ENCODE data around the gene TXNDC2. TPM values are rescaled to one million over a fixed set of nuclear protein-coding genes. Genes with fewer than 3 reads are reported as not detected.
A peak's percentile ranks its signal among the peaks of the same experiment; 100 is the strongest.

Gene TXNDC2
- total and polyA plus RNA-seq, 9 of the 15 experiments (the other 6 are each of a cell fraction or from before 2014, with no cell fraction given), result 1.2 to 4.9 (median 2.3) TPM

DNA sequence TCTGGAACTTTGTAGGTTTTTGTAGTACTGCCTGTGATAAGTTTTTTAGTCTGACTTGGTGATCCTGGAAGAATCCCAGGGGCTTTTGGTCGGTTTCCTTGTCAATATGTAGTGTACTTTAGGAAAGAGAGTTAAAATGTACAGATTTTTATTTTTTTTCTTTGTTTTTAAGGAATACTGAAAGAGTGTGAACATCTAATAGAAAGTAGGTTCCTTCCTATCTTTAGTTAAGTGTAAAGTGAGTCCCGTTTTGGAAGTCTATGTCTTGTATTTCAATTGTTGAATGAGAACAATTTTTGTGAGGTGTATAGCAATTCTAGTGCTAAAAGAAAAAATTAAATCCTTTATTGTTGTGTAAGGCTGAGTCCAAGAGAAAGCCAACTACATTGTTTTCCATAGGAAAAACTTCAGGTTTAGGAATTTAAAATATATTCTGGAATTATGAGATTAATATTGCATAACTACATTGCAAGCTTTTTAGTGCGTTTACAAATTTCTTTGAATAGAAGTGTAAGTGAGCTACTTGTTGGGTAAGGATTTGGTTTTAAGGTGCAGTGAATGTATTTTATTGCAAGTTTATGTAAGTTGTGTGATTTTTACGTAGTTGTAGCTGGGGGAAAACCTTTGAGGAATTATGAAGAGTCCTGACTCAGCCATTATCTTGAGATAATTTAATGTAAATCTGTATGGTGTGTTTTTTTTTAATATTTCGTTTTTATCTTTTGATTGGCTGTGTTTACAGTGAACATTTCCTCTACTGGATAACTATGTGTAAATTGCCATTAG, 29.7 kb downstream of the TXNDC2 start:
- no peak overlapping the region for H2AFZ ChIP-seq (ENCODE audit: low read depth, low read length)
- POLR2A ChIA-PET, result interaction anchor here (0.5 to 3.7 kb wide), 27 partner anchors 10 to 300 kb away, joined by 3 to 72 read pairs (median 5); partner anchors contain the start of gene TXNDC2
- BruUV-seq (replicated peaks), result no TSS peak
- intact Hi-C loops (cut with micrococcal nuclease) (loop anchor here (1.0 to 10.0 kb wide), 6 partner anchors 15 to 231 kb away; no protein-coding TSS in a partner anchor), in situ Hi-C loops (cut with MboI) (loop anchor here (10.0 kb wide), 1 partner anchor 901 kb away; no protein-coding TSS in a partner anchor)
- H3K9me3 ChIP-seq (replicated peaks; ENCODE audit: control insufficient read depth, insufficient read depth, low read depth, low read length), result peaks cover 6% of the 10 kb centered on the region
- H3K4me3 ChIP-seq, result peak overlapping the region; percentile 85
- FAIRE-seq (no peak), ATAC-seq (0 out of 3 replicates have a peak, but pooled peaks have one; percentile 0), DNase-seq (ENCODE audit: extremely low read depth in 1 of 4, low spot score in 3 of 4) (no peak)
- WGBS (ENCODE audit: insufficient coverage, low coverage, missing lambda C conversion rate), result 0% methylated on average over 5 of the region's 5 CpGs
- H4K20me1 ChIP-seq (replicated peaks; ENCODE audit: control insufficient read depth, insufficient read depth, low read length), result peaks cover 48% of the 10 kb centered on the region
- CTCF ChIA-PET (ENCODE audit: low intra/inter-chr PET ratio), result interaction anchor here (0.5 kb wide), 1 partner anchor 482 kb away, joined by 3 read pairs; no protein-coding TSS in a partner anchor
- peaks cover 2% of the 10 kb centered on the region for H3K9me1 ChIP-seq (ENCODE audit: control insufficient read depth, insufficient read depth, low read length)
- peak overlapping the region; percentile 91 to 93 for H3K9ac ChIP-seq (ENCODE audit: insufficient read depth in 1 of 2, low read depth in 2 of 2, low read length in 2 of 2)
- H3K36me3 ChIP-seq (ENCODE audit: control insufficient read depth, insufficient read depth, low read length), result peaks cover 34% of the 10 kb centered on the region
- peak overlapping the region; percentile 97 for H3K27ac ChIP-seq (ENCODE audit: extremely low read depth, low read depth, low read length)
- peaks cover 22 to 25% of the 10 kb centered on the region in 2 experiments for H3K4me1 ChIP-seq (replicated peaks in 1 of 2; ENCODE audit: control insufficient read depth in 2 of 2, insufficient read depth in 2 of 2, low read length in 2 of 2)
- no peaks in the 10 kb centered on the region for H3K27me3 ChIP-seq (ENCODE audit: control insufficient read depth in 2 of 2, insufficient read depth in 2 of 2, low read length in 2 of 2)
- peak overlapping the region; percentile 80 for H3K4me2 ChIP-seq (ENCODE audit: insufficient read depth, low read length)
- peaks cover 69% of the 10 kb centered on the region for H3K79me2 ChIP-seq (ENCODE audit: control insufficient read depth, insufficient read depth, low read length)
- TF ChIP-seq ZNF384 (IDR thresholded peaks at IDR 0.05; ENCODE audit: low read depth, low read length) (no peak), ZNF140 (CRISPR knock-in tag; IDR thresholded peaks at IDR 0.05) (no peak), CHCHD3 (CRISPR knock-in tag; IDR thresholded peaks at IDR 0.05) (no peak), MBD1 (CRISPR knock-in tag; IDR thresholded peaks at IDR 0.05) (0 out of 2 replicates have a peak, but pooled peaks have one; percentile 36), FOXJ2 (tag; IDR thresholded peaks at IDR 0.05) (0 out of 2 replicates have a peak, but pooled peaks have one; percentile 52), SMARCE1 (IDR thresholded peaks at IDR 0.05) (no peak), TCF3 (CRISPR knock-in tag; IDR thresholded peaks at IDR 0.05) (no peak), RHOXF2B (CRISPR knock-in tag; conservative IDR thresholded peaks at IDR 0.05) (no peak), NR1H2 (CRISPR knock-in tag; IDR thresholded peaks at IDR 0.05) (no peak), BRF1 (IDR thresholded peaks at IDR 0.05; ENCODE audit: borderline replicate concordance, extremely low read depth, insufficient read length) (no peak), NR3C1 (CRISPR knock-in tag; IDR thresholded peaks at IDR 0.05) (no peak), THAP12 (CRISPR knock-in tag; IDR thresholded peaks at IDR 0.05) (no peak)
- TF ChIP-seq, protein P1, sequence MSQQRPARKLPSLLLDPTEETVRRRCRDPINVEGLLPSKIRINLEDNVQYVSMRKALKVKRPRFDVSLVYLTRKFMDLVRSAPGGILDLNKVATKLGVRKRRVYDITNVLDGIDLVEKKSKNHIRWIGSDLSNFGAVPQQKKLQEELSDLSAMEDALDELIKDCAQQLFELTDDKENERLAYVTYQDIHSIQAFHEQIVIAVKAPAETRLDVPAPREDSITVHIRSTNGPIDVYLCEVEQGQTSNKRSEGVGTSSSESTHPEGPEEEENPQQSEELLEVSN (IDR thresholded peaks at IDR 0.05; ENCODE audit: borderline replicate concordance in 1 of 2, extremely low read depth in 1 of 2, insufficient read depth in 1 of 2, insufficient read length in 1 of 2, low read depth in 1 of 2, low read length in 1 of 2, poor library complexity in 1 of 2, severe bottlenecking in 1 of 2), result no peak
- TF ChIP-seq, protein P2, sequence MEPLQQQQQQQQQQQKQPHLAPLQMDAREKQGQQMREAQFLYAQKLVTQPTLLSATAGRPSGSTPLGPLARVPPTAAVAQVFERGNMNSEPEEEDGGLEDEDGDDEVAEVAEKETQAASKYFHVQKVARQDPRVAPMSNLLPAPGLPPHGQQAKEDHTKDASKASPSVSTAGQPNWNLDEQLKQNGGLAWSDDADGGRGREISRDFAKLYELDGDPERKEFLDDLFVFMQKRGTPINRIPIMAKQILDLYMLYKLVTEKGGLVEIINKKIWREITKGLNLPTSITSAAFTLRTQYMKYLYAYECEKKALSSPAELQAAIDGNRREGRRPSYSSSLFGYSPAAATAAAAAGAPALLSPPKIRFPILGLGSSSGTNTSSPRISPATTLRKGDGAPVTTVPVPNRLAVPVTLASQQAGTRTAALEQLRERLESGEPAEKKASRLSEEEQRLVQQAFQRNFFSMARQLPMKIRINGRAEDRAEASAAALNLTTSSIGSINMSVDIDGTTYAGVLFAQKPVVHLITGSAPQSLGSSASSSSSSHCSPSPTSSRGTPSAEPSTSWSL (CRISPR knock-in tag; IDR thresholded peaks at IDR 0.05; ENCODE audit: borderline replicate concordance), result no peak

Measured in K562 (cell line).